Fibroblast of skin of scalp (primary cell): ENCODE measurements around the gene CCDC197.

ENCODE experiments used
- DNase-seq: peaks from one replicate; pipeline ENCODE4 v3.0.0-alpha.2; 2013

The CCDC197 gene

DNA sequence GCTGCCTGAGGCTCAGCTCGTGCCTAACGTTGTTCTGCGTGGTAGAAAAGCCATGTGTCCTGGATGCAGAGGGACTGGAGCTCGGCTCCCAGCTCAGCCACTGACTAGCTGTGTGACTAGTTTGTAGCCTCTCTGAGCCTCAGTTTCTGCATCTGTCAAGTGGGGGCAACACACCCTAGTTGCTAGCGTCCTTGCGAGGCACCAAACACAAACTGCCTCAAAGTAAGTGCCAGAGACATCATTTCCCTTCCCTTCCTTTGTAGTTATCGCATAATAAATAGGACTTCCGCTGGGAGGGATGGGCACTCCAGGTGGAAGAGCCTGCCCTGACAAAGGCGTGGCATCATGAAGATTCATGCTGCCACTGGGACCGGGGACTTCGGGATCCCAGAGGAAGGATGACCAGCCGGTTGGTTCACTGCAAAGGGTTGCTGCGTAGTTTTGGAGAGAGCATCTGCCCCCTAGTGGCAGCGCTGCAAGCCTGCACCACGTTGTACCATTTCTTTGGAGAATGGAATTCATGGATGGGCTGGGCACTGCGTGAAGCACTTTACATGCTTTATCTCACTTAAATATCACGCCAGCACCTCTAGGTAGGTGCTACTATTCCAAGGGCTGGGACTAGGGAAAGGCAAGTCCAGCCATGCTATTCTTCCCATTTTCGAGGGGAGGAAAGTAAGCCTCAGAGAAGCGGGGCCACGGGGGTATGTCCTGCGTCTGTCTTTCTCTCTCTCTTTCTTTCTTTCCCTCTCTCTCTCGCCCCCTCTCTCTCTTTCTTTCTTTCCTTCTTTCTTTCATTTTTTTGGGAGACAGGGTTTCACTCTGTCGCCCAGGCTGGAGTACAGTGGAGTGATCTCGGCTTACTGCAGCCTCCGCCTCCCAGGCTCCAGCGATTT lies 4.6 kb downstream of the CCDC197 start:
- peak; percentile 71 for DNase-seq

- no peak for DNase-seq
Measured at GRCh38 chr14:94003397-94003796, 6.3 kb downstream of the CCDC197 start.

GRCh38 chr14:94004015-94004414 lies 6.9 kb downstream of the CCDC197 start:
- no peak for DNase-seq

- DNase-seq: no peak
Measured at GRCh38 chr14:94005324-94006073, 8.4 kb downstream of the CCDC197 start.

DNA sequence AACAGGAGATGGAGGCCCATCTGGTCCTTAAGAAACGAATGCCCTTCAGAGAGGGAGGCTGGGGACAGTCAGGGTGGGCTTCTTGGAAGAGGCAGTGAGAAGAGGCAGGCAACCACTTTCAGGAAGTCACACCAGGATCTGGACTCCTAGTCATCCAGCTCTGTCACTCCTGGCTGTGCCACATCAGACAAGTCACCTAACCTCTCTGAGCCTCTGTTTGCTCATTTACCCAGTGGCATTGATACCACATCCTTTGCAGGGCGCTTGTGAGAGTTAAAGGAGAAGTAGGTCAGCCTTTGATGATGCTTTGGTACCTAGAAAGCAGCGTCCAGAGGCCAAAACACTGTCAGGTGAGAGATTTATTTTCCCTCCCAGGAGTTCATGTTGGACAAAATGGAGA lies 11.1 kb downstream of the CCDC197 start:
- no peak for DNase-seq

GRCh38 chr14:94009767-94010166 lies 12.7 kb downstream of the CCDC197 start:
- no peak for DNase-seq

- no peak for DNase-seq
Measured at GRCh38 chr14:94010625-94011024, 13.5 kb downstream of the CCDC197 start.

GRCh38 chr14:94011795-94012194 lies 14.7 kb downstream of the CCDC197 start:
- peak; percentile 48 for DNase-seq

DNA sequence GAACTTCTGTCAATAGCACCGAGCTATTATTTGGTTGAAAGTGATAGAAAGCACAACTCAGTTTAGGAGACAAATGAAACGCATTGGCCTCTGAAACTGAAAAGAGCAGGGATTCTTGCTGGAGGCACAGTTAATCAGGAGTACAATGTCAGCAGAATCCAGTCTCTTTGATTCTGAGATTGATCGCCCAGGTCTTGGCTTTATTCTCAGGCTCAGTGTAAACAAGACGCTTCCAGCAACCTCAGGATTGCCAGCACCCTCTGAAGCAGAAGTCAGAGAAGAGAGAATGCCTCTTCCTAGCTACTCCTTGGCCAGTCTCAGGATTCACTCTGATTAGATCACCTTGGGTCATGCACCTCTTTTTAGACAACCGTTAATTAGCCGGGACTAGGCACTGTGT lies 17.3 kb downstream of the CCDC197 start:
- DNase-seq: no peak

GRCh38 chr14:94015223-94015622 lies 18.1 kb downstream of the CCDC197 start:
- no peak for DNase-seq

DNA sequence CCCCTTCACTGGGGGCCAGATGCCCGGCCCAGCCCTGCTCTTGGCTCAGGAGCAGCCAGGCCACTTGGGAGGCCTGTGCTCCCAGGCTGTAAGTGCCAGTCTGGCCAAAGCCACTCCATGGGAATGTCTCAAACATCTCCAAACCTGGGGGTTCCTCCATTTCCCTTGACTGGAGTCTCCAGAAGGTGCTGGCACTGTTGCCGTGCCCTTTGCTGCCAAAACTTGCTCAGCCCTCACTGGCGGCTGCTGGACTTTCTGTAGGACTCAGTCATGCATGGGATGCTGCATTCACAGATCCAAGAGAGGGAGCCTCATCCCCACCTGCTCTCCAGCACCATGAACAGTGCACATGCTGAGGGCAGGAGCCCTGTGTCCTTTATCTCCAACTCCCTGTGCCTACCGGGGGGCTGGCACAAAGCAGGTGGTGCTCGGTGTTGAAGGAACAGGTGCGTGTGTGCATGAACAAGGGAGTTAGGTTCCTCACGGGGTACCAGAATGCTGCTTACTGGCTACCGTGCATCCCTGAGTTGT lies 19.4 kb downstream of the CCDC197 start:
- DNase-seq: no peak

GRCh38 chr14:94018308-94018707 lies 21.2 kb downstream of the CCDC197 start:
- DNase-seq: no peak

DNA sequence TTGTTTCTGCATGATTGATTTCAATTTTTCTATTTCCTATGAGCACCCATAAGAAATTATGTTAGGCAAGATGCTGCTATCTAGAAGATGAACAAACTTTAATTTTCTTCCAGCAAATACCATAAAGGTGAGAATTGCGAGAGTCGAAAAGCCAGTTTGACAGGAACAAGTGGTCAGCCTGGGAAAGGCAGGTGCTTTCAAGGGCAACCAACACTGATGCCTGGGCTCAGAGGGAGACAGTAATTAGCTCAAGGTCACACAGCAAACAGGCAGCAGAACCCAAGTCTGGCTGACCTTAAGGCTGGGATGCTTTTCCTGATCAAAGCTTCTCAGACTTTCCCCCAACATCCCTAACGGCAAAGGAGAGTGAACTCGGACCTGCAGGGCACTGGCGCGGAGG lies 22.2 kb downstream of the CCDC197 start:
- DNase-seq: no peak

DNA sequence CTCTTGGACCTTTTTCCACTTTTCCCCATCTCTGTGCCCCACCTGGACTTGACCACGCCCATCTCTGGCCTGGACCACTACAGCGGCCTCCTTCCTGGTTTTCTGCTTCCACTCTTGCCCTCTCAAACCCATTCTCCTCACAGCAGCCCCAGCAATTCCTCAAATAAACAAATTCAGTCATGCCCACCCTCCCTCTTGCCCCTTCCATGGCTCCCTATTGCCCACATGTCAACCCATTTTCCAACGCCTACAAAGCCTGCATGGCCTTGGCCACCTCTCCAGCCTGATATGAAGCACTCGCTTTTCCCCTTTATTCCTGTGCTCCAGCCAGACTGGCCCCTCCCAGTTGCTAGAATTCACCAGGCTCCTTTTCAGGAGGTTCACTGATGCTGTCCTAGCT lies 23.2 kb downstream of the CCDC197 start:
- DNase-seq: no peak

DNA sequence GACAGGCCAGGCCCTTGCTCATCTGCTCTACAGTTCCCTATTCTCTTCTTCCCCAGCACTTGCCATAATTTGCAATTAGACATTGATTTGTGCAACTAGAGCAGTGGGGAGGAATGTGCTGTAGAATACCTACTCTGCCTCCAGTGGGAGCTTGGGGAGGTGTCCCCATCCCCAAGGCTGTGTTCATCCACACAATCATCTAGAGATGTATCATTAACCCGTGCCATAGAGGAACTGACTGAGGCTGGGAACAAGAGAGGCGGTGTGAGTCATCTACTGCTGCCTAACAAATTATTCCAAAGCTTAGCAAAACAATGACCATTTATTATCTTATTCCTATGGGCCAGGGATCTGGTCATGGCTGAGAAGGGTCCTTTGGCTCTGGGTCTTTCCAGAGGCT lies 23.9 kb downstream of the CCDC197 start:
- peak; percentile 22 for DNase-seq

DNA sequence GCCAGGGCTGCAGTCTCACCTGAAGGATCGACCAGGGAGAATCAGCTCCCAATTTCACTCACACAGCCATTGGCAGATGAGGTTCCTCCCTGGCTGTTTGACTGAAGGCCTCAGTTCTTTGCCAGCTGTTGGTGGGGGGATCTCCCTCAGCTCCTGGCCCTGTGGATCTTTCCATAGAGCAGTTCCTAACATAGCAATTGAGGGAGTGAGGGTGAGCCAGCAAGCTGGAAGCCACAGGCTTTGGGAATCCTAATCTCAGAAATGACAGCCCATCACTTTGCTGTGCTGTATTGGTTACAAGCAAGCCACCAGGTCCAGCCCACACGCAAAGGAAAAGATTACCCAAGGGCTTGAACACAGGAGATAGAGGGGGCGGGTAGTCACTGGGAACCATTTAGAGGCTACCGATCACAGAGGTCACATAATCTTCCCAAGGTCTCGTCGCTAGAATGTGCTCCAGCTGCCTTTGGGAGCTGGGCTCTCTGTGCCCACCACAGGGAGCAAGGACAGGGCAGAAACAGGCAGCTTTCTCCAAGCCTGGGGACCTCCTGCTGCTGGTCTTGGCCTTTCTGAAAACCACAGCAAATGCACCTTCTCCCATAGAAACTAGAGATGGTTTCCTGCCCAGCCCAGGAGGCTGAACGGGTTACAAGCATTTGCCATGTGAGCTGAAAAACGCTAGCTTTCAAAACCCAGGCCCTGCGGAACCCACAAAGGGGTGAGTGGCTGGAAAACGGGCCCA lies 24.5 kb downstream of the CCDC197 start:
- no peak for DNase-seq

- DNase-seq: no peak
Measured at GRCh38 chr14:94022532-94023411, 25.7 kb downstream of the CCDC197 start.

GRCh38 chr14:94024549-94024948 lies 27.4 kb downstream of the CCDC197 start:
- DNase-seq: no peak

DNA sequence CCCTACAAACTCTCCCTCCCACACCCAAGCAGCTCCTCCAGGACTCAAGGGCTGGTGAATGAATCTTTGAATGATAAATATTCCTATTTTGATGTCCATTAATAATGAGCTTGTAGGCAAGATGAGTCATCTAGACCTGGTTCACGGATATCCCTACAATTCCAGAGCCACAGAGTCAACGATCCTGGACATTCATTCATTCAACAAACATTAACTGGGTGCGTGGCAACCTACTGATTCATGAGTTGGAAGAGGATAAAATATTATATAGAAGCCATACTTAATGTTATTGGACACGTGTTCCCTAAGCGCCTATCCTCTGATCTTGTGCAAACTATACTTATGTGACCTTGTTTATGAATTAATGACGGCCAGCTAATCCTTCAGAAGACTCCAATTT lies 28.6 kb downstream of the CCDC197 start:
- no peak for DNase-seq

DNA sequence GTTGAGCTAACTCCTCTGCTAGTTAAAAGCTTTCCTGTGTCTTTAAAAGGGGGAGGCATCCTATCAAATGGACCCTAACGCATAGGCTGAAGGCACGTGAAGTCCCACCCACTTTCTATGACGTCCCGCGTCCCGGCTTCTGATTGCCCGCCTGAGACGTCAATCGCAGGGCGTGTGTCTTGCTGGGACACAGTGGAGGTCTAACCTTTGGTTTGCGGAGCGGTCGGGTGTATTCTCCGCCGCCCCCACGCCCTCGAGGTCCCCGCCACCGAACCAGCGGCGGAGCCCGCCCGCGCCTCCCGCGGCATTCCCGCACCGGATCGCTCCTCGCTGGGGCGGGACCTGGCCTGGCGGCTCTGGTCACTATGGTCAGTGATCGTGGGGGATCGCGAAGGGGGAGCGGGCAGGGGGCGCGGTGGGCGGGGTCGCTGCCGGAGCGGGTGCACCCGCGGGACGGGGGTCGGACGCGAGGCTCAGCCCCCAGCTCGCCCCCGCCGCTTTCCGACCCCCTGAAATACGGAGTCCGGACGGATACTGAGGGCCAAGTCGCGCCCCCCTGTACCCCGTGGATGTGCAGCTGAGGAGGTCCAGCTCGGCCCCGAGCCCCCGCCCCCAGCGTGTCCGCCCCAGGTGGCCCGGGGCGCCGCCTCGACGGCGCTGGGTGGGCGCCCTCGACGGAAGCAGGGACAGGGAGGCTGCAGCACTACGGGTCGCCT lies 29.2 kb downstream of the CCDC197 start, which contains the start of gene OTUB2:
OTUB2 (plus strand) TSS at position 168 of the 716 bp plus-strand sequence; CDS start at position 366, 198 bp downstream.
- DNase-seq: peak; percentile 99

- no peak for DNase-seq
Measured at GRCh38 chr14:94026889-94027469, 29.9 kb downstream of the CCDC197 start.
